ENCODE measurements around the gene ITPR2.

DNA sequence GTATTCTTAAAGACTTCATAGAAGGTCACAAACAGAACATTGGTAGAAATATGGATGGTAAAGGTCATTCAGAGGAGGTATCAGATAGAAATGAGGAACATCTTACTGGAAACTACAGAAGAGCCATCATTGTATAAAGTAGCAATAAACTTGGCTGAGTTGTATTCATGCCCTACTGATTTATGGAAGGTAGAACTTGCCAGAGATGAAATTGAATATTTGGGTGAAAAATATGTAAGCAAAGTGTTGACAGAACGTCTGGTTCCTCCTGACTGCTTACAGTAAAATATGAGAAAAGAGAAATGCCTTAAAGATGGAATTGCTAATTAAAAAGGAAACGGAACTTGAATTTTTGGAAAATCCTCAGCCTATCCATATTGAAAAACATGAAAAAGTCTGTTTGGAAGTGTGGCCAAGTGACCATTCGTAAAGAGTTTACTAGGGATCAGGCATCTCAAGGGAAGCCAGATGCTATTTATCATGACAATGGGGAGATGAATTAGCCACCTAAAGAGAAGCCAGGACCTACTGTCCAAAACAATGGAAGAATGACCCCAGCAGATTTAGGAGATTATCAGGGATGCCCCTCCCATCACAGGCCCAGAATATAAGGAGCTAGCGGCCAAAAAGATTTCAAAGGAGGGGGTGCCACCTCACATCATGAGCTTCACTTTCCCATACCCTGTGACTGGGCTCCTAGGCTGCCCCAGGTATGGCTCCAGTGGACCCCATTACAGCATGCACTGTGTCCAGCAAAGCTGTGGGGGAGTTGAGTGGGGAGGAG, 189.3 kb downstream of the ITPR2 start:
- TF ChIP-seq, protein P1, sequence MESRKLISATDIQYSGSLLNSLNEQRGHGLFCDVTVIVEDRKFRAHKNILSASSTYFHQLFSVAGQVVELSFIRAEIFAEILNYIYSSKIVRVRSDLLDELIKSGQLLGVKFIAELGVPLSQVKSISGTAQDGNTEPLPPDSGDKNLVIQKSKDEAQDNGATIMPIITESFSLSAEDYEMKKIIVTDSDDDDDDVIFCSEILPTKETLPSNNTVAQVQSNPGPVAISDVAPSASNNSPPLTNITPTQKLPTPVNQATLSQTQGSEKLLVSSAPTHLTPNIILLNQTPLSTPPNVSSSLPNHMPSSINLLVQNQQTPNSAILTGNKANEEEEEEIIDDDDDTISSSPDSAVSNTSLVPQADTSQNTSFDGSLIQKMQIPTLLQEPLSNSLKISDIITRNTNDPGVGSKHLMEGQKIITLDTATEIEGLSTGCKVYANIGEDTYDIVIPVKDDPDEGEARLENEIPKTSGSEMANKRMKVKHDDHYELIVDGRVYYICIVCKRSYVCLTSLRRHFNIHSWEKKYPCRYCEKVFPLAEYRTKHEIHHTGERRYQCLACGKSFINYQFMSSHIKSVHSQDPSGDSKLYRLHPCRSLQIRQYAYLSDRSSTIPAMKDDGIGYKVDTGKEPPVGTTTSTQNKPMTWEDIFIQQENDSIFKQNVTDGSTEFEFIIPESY (IDR thresholded peaks at IDR 0.05) = no peak
- TF ChIP-seq, protein P2, sequence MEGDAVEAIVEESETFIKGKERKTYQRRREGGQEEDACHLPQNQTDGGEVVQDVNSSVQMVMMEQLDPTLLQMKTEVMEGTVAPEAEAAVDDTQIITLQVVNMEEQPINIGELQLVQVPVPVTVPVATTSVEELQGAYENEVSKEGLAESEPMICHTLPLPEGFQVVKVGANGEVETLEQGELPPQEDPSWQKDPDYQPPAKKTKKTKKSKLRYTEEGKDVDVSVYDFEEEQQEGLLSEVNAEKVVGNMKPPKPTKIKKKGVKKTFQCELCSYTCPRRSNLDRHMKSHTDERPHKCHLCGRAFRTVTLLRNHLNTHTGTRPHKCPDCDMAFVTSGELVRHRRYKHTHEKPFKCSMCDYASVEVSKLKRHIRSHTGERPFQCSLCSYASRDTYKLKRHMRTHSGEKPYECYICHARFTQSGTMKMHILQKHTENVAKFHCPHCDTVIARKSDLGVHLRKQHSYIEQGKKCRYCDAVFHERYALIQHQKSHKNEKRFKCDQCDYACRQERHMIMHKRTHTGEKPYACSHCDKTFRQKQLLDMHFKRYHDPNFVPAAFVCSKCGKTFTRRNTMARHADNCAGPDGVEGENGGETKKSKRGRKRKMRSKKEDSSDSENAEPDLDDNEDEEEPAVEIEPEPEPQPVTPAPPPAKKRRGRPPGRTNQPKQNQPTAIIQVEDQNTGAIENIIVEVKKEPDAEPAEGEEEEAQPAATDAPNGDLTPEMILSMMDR (IDR thresholded peaks at IDR 0.05; ENCODE audit: low read depth, low read length, missing input control) = no peak
- TF ChIP-seq, protein P3, sequence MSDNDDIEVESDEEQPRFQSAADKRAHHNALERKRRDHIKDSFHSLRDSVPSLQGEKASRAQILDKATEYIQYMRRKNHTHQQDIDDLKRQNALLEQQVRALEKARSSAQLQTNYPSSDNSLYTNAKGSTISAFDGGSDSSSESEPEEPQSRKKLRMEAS (IDR thresholded peaks at IDR 0.05) = no peak
- no peak for TF ChIP-seq JUND (IDR thresholded peaks at IDR 0.05)
- no peak for TF ChIP-seq TAF1 (conservative IDR thresholded peaks at IDR 0.05)
- TF ChIP-seq YY1 (IDR thresholded peaks at IDR 0.05) = no peak
- TF ChIP-seq RXRA (IDR thresholded peaks at IDR 0.05) = no peak
- TF ChIP-seq, protein P4, sequence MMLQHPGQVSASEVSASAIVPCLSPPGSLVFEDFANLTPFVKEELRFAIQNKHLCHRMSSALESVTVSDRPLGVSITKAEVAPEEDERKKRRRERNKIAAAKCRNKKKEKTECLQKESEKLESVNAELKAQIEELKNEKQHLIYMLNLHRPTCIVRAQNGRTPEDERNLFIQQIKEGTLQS (IDR thresholded peaks at IDR 0.05) = no peak
- TF ChIP-seq FOXA1 (IDR thresholded peaks at IDR 0.05) = no peak
- TF ChIP-seq RAD21 (IDR thresholded peaks at IDR 0.05) = no peak
- no peak for TF ChIP-seq EGR1 (IDR thresholded peaks at IDR 0.05; ENCODE audit: low read depth in 2 of 2)
- TF ChIP-seq, protein P5, sequence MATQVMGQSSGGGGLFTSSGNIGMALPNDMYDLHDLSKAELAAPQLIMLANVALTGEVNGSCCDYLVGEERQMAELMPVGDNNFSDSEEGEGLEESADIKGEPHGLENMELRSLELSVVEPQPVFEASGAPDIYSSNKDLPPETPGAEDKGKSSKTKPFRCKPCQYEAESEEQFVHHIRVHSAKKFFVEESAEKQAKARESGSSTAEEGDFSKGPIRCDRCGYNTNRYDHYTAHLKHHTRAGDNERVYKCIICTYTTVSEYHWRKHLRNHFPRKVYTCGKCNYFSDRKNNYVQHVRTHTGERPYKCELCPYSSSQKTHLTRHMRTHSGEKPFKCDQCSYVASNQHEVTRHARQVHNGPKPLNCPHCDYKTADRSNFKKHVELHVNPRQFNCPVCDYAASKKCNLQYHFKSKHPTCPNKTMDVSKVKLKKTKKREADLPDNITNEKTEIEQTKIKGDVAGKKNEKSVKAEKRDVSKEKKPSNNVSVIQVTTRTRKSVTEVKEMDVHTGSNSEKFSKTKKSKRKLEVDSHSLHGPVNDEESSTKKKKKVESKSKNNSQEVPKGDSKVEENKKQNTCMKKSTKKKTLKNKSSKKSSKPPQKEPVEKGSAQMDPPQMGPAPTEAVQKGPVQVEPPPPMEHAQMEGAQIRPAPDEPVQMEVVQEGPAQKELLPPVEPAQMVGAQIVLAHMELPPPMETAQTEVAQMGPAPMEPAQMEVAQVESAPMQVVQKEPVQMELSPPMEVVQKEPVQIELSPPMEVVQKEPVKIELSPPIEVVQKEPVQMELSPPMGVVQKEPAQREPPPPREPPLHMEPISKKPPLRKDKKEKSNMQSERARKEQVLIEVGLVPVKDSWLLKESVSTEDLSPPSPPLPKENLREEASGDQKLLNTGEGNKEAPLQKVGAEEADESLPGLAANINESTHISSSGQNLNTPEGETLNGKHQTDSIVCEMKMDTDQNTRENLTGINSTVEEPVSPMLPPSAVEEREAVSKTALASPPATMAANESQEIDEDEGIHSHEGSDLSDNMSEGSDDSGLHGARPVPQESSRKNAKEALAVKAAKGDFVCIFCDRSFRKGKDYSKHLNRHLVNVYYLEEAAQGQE (IDR thresholded peaks at IDR 0.05) = no peak
- no peak for TF ChIP-seq SP1 (IDR thresholded peaks at IDR 0.05)
